Measurements from ENCODE around the gene RITA1.

DNA sequence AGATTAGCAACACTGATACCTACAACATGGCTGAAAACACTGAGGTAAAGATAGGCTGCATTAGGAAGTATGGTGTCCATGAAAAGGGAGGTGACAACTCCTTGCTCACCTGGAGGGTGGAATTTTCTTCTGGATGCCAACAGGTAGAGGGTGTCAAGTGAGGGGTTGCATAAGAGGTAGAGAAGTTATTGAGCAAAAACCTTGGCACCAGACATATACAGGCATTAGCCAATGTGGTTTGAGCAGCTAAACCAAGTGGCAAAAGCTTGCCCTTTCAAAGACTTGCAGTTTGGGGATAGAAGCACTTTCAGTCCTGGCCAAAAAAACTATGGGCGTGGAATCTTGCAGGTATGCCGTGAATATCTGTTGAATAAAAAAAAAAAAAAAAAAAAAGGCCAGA, 3.8 kb downstream of the RITA1 start:
- TF ChIP-seq, protein P1, sequence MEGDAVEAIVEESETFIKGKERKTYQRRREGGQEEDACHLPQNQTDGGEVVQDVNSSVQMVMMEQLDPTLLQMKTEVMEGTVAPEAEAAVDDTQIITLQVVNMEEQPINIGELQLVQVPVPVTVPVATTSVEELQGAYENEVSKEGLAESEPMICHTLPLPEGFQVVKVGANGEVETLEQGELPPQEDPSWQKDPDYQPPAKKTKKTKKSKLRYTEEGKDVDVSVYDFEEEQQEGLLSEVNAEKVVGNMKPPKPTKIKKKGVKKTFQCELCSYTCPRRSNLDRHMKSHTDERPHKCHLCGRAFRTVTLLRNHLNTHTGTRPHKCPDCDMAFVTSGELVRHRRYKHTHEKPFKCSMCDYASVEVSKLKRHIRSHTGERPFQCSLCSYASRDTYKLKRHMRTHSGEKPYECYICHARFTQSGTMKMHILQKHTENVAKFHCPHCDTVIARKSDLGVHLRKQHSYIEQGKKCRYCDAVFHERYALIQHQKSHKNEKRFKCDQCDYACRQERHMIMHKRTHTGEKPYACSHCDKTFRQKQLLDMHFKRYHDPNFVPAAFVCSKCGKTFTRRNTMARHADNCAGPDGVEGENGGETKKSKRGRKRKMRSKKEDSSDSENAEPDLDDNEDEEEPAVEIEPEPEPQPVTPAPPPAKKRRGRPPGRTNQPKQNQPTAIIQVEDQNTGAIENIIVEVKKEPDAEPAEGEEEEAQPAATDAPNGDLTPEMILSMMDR (IDR thresholded peaks at IDR 0.05): no peak
- TF ChIP-seq EP300 (IDR thresholded peaks at IDR 0.05): no peak

Data from ovary (tissue), 3 donors.